ENCODE measurements around the gene HOXD3. TPM values are rescaled to one million over a fixed set of nuclear protein-coding genes. Genes with fewer than 3 reads are reported as not detected.

HOXD3 gene
- total and polyA plus RNA-seq, 9 of the 15 experiments (the other 6 are each of a cell fraction or from before 2014, with no cell fraction given) = not detected

GRCh38 chr2:176163672-176164056 is 6.6 kb downstream of the HOXD3 start:
- FAIRE-seq (no peak), ATAC-seq (no peak), DNase-seq (ENCODE audit: extremely low read depth in 1 of 4, low spot score in 3 of 4) (no peak)
- H3K9me1 ChIP-seq (ENCODE audit: control insufficient read depth, insufficient read depth, low read length) = no peaks in the 10 kb centered on the region
- H2AFZ ChIP-seq (ENCODE audit: low read depth, low read length) = no peak overlapping the region
- WGBS (ENCODE audit: insufficient coverage, low coverage, missing lambda C conversion rate) = 4% methylated on average over 12 of the region's 12 CpGs
- H3K4me1 ChIP-seq (replicated peaks in 1 of 2; ENCODE audit: control insufficient read depth in 2 of 2, insufficient read depth in 2 of 2, low read length in 2 of 2) = peaks cover 0 to 25% of the 10 kb centered on the region in 2 experiments; a peak in 3 of 5 replicates
- H3K27me3 ChIP-seq (ENCODE audit: control insufficient read depth in 2 of 2, insufficient read depth in 2 of 2, low read length in 2 of 2) = peaks cover 65 to 67% of the 10 kb centered on the region in 2 experiments
- no peaks in the 10 kb centered on the region for H3K79me2 ChIP-seq (ENCODE audit: control insufficient read depth, insufficient read depth, low read length)
- no peaks in the 10 kb centered on the region for H3K9me3 ChIP-seq (replicated peaks; ENCODE audit: control insufficient read depth, insufficient read depth, low read depth, low read length)
- H3K9ac ChIP-seq (ENCODE audit: insufficient read depth in 1 of 2, low read depth in 2 of 2, low read length in 2 of 2) = no peak overlapping the region
- H3K4me3 ChIP-seq = no peak overlapping the region
- no TSS peak for BruUV-seq (replicated peaks)
- no peaks in the 10 kb centered on the region for H3K36me3 ChIP-seq (ENCODE audit: control insufficient read depth, insufficient read depth, low read length)
- peaks cover 8% of the 10 kb centered on the region for H4K20me1 ChIP-seq (replicated peaks; ENCODE audit: control insufficient read depth, insufficient read depth, low read length)
- ChIA-PET CTCF (ENCODE audit: low intra/inter-chr PET ratio) (no interaction called here), POLR2A (no interaction called here)
- no peak for TF ChIP-seq MYC (IDR thresholded peaks at IDR 0.05; ENCODE audit: low read depth, low read length)
- TF ChIP-seq MYC (CRISPR knock-in tag; IDR thresholded peaks at IDR 0.05; ENCODE audit: borderline replicate concordance, low read depth) = no peak
- no peak for TF ChIP-seq SAP30 (IDR thresholded peaks at IDR 0.05; ENCODE audit: borderline replicate concordance, insufficient read depth, low read depth, low read length, poor library complexity, severe bottlenecking)
- TF ChIP-seq SUPT5H (IDR thresholded peaks at IDR 0.05) = no peak
- TF ChIP-seq E4F1 (CRISPR knock-in tag; IDR thresholded peaks at IDR 0.05; ENCODE audit: borderline replicate concordance) = no peak
- no peak for TF ChIP-seq NR3C1 (CRISPR knock-in tag; IDR thresholded peaks at IDR 0.05)
- TF ChIP-seq MYNN (IDR thresholded peaks at IDR 0.05) = no peak
- TF ChIP-seq MYNN (CRISPR knock-in tag; IDR thresholded peaks at IDR 0.05) = no peak
- TF ChIP-seq IRF9 (tag; IDR thresholded peaks at IDR 0.05) = no peak
- TF ChIP-seq CBX5 (IDR thresholded peaks at IDR 0.05; ENCODE audit: borderline replicate concordance, low read depth) = no peak
- no peak for TF ChIP-seq PBX2 (CRISPR knock-in tag; IDR thresholded peaks at IDR 0.05; ENCODE audit: low read depth)
- TF ChIP-seq PBX2 (tag; conservative IDR thresholded peaks at IDR 0.05; ENCODE audit: low read depth) = no peak
- no peak for TF ChIP-seq GTF2E2 (tag; IDR thresholded peaks at IDR 0.05)
- no peak for TF ChIP-seq ZZZ3 (IDR thresholded peaks at IDR 0.05)
- TF ChIP-seq PRMT5 (CRISPR knock-in tag; IDR thresholded peaks at IDR 0.05) = no peak
- no peak for TF ChIP-seq SMAD4 (CRISPR knock-in tag; conservative IDR thresholded peaks at IDR 0.05)
- no peak for TF ChIP-seq CREB1 (IDR thresholded peaks at IDR 0.05)
- no peak for TF ChIP-seq CREB1 (CRISPR knock-in tag; IDR thresholded peaks at IDR 0.05)
- no peak for TF ChIP-seq GATAD2B (IDR thresholded peaks at IDR 0.05; ENCODE audit: borderline replicate concordance)
- TF ChIP-seq ETS2 (tag; IDR thresholded peaks at IDR 0.05; ENCODE audit: borderline replicate concordance, poor library complexity, severe bottlenecking) = no peak
- in situ Hi-C loops (cut with MboI) (no loop called here), intact Hi-C loops (cut with micrococcal nuclease) (no loop called here)
- no peak overlapping the region for H3K4me2 ChIP-seq (ENCODE audit: insufficient read depth, low read length)
- no peak overlapping the region for H3K27ac ChIP-seq (ENCODE audit: extremely low read depth, low read depth, low read length)

All from K562 (cell line).